Measurements from ENCODE around the gene CKAP5.

The CKAP5 gene

GRCh38 chr11:46698597-46698996, 147.5 kb downstream of the CKAP5 start:
- Mint-ChIP-seq H3K27ac (peak overlapping the region; percentile 25), H3K9me3 (no peaks in the 10 kb centered on the region), H3K4me1 (peaks cover 33 to 55% of the 10 kb centered on the region in 2 donors)

DNA sequence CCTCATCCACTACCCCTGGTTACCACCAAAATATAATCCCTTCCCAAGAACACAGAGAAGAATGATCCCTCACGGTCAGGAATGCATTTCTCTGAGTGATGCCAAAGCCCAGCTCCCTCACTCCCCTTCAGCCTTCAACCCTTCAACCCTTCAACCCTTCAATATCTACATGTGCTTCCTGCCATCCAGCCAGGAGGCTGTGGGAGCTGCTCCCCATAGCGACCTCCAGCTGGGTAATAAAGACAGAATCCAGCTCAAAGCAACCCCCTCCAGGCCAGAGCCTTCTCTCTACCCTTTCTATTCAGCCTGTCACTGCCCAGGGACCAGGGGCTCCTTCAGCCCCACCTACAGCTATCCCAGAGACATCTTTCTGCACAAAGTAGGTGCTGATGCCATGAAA, 148.4 kb downstream of the CKAP5 start:
- Mint-ChIP-seq H3K4me1 (peaks cover 30 to 47% of the 10 kb centered on the region in 2 donors), H3K27ac (no peak overlapping the region), H3K27me3 (no peaks in the 10 kb centered on the region), H3K9me3 (no peaks in the 10 kb centered on the region), H3K4me3 (no peak overlapping the region), H3K36me3 (peaks cover 19 to 43% of the 10 kb centered on the region in 2 donors)
- ATAC-seq (replicated peaks), result no peak
- no peak for DNase-seq

More at GRCh38 chr11:46698597-46698996, 147.5 kb downstream of the CKAP5 start:
- Mint-ChIP-seq H3K36me3 (peaks cover 23 to 52% of the 10 kb centered on the region in 2 donors), H3K4me3 (no peak overlapping the region), H3K27me3 (no peaks in the 10 kb centered on the region)
- ATAC-seq (replicated peaks) (no peak), DNase-seq (no peak)

DNA sequence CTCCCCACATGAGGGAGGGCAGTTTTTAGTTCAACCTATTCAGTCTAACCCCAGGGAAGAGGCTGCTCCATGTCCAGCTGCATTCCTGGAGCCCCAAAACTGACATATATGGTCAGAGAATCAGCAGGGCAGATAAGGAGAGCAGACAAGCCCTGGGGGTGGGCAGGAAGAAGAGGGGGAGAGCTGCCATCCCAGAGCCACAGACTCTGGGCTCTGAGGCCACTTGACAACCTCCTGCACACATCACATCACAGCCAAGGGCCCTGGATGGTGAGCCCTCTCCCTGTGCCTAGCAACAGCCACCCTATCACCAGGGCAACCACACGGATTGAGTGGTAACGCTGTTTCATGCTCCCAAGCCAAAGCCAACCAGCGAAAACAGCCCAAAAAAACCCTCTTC, 148.8 kb downstream of the CKAP5 start:
- Mint-ChIP-seq H3K4me3 (no peak overlapping the region), H3K4me1 (peaks cover 27 to 43% of the 10 kb centered on the region in 2 donors), H3K27me3 (no peaks in the 10 kb centered on the region), H3K36me3 (peaks cover 16 to 41% of the 10 kb centered on the region in 2 donors), H3K27ac (no peak overlapping the region), H3K9me3 (no peaks in the 10 kb centered on the region)
- DNase-seq (no peak), ATAC-seq (replicated peaks) (no peak)

DNA sequence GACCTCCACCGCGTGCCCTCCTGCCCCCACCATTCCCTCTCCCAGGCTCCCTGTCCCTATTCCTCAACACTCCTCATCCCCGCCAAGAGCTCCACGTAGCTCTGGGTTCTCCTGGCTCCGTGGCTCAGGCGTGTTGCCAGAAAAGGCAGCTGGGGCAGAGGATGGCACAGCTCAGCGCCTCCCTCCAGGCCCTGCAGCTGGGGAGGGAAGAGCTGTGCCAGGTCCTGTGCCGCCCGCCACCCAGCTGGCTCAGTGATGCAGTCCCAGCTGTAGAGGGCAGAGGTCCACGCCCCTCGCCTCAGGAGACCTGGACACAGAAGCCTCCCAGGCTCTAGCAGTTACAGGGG, 149.9 kb downstream of the CKAP5 start:
- peaks cover 15 to 37% of the 10 kb centered on the region in 2 donors for H3K36me3 Mint-ChIP-seq
- ATAC-seq (replicated peaks) (no peak), DNase-seq (no peak)
- no peaks in the 10 kb centered on the region for H3K27me3 Mint-ChIP-seq
- no peak overlapping the region for H3K27ac Mint-ChIP-seq
- peaks cover 22 to 32% of the 10 kb centered on the region in 2 donors for H3K4me1 Mint-ChIP-seq
- H3K9me3 Mint-ChIP-seq, result no peaks in the 10 kb centered on the region
- no peak overlapping the region for H3K4me3 Mint-ChIP-seq

DNA sequence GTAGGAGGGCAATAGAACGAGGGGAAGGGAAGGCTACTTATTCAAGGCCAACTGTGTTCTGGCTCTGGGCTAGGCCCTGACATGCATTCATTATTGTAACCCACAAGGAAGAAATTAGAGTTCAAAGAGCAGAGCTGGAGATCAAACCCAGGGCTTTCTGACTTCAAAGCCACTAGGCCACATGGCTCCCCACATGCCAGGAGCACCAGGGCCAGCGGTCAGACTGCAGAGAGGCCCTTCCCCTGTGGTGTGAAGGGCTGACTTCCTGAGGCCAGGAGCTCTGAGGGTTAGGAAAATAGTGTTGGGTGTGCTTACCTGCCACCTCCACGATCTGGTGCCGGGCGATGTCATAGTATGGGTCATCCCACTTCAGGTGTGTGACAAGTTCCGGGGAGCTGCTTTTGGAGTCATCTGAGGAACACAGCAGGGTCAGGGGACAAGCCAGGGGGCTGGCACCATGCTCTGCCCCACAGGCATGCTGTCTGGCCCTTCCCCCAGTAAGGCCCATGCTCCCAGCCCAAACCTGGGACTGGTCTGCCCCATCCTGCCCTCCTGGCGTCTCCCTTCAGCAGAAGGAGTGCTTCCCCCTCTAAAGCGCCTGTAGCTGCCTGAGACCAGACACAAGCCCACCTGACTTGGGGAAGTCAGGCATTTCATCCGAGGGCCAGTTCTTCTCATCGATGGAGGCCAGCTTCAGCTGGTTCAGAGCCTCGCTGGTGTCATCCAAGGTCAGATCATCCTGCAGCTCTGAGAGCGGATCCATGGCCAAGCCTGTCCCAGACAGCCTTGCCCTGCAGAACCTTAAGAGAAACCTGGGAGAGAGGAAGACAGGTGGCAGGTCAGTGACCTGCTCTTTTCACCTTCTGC, 150.5 kb downstream of the CKAP5 start:
- H3K36me3 Mint-ChIP-seq, result peaks cover 16 to 40% of the 10 kb centered on the region in 2 donors
- DNase-seq, result no peak
- H3K27ac Mint-ChIP-seq, result no peak overlapping the region
- H3K27me3 Mint-ChIP-seq, result no peaks in the 10 kb centered on the region
- ATAC-seq (replicated peaks), result no peak
- H3K9me3 Mint-ChIP-seq, result no peaks in the 10 kb centered on the region
- no peak overlapping the region for H3K4me3 Mint-ChIP-seq
- peaks cover 22 to 31% of the 10 kb centered on the region in 2 donors for H3K4me1 Mint-ChIP-seq

DNA sequence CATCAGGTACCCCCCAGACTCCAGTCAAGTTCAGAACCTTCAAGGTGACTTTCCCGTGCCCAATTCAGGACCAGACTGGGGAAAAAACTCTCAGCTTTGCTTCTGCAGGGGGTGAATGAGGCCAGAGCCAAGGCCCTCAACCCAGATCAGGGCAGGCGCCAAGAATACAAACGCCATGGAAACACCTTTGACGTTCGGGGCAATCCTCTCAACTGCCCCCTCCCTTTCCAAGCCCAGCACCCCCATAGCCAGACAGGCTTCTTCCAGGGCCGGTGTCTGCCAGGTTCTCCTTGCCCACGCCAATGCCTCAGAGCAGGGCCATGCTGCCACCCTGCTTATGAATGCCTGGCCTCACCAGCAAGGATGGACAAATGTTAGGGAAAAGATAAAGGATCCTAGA, 151.5 kb downstream of the CKAP5 start:
- H3K9me3 Mint-ChIP-seq, result no peaks in the 10 kb centered on the region
- no peak for ATAC-seq (replicated peaks)
- H3K4me1 Mint-ChIP-seq, result peaks cover 19 to 31% of the 10 kb centered on the region in 2 donors
- H3K36me3 Mint-ChIP-seq, result peaks cover 17 to 39% of the 10 kb centered on the region in 2 donors
- H3K27me3 Mint-ChIP-seq, result no peaks in the 10 kb centered on the region
- H3K4me3 Mint-ChIP-seq, result no peak overlapping the region
- no peak overlapping the region for H3K27ac Mint-ChIP-seq
- DNase-seq, result no peak

GRCh38 chr11:46694072-46694471, 152.0 kb downstream of the CKAP5 start:
- Mint-ChIP-seq H3K4me1 (peaks cover 17 to 27% of the 10 kb centered on the region in 2 donors), H3K36me3 (peaks cover 19 to 42% of the 10 kb centered on the region in 2 donors), H3K9me3 (no peaks in the 10 kb centered on the region), H3K27ac (peak overlapping the region; percentile 44), H3K4me3 (no peak overlapping the region), H3K27me3 (no peaks in the 10 kb centered on the region)
- DNase-seq (no peak), ATAC-seq (replicated peaks) (no peak)

DNA sequence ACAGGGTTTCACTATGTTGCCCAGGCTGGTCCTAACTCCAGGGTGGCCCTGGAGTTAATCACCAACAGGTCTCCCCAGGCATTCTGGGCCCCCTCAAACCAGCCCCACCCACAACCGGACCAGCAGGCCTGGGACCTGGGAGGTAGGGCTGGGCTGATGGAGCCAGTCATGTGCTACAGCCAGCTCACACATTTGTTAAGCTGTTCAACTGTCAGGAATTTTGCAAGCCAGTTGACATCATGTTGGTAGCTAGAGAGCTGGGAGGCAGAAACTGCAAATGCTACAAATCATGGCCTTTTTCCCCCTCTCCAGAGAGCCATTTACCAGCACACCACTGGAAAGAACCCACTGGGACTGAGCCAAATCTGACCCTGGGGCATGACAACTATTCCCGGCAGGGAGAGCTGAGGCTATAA, 152.5 kb downstream of the CKAP5 start:
- H3K4me3 Mint-ChIP-seq, result no peak overlapping the region
- DNase-seq, result no peak
- H3K27me3 Mint-ChIP-seq, result no peaks in the 10 kb centered on the region
- no peaks in the 10 kb centered on the region for H3K9me3 Mint-ChIP-seq
- peaks cover 13 to 23% of the 10 kb centered on the region in 2 donors for H3K4me1 Mint-ChIP-seq
- no peak for ATAC-seq (replicated peaks)
- peaks cover 19 to 43% of the 10 kb centered on the region in 2 donors for H3K36me3 Mint-ChIP-seq
- no peak overlapping the region for H3K27ac Mint-ChIP-seq

Measured in stimulated activated naive B cell treated with anti-CD40 and anti-IgM and Interleukin-4, amounts not matched to agents 10 μg/mL and 1 μg/mL and 100 μg/mL, for 72 hours (primary cell).